HEK293 (cell line): ENCODE measurements around the gene GJC1.

Source experiments
- ELK4 ChIP-seq: IDR thresholded peaks from 2 replicates; pipeline ENCODE4 v1.6.1; 2011; ENCODE audit warnings: mild to moderate bottlenecking, low read depth, low read length, borderline replicate concordance
- HOXD13 ChIP-seq: sonication (generic); formaldehyde crosslinking; IDR thresholded peaks from 2 replicates; pipeline ENCODE4 v1.8.0; 2022; ENCODE audit warnings: missing genetic modification reagents, borderline replicate concordance
- KLF9 ChIP-seq: fragments of 450-650 bp; formaldehyde crosslinking; IDR thresholded peaks from 2 replicates; pipeline ENCODE4 v1.5.1; 2016; ENCODE audit warnings: missing biosample characterization, missing genetic modification characterization, low read depth
- MZF1 ChIP-seq: fragments of 450-650 bp; formaldehyde crosslinking; IDR thresholded peaks from 2 replicates; pipeline ENCODE4 v1.5.1; 2017; ENCODE audit warnings: missing biosample characterization, missing genetic modification characterization, borderline replicate concordance
- PRDM1 ChIP-seq: fragments of 450-650 bp; formaldehyde crosslinking; IDR thresholded peaks from 2 replicates; pipeline ENCODE4; 2016; ENCODE audit warnings: missing biosample characterization, missing genetic modification characterization
- SP7 ChIP-seq: fragments of 450-650 bp; formaldehyde crosslinking; IDR thresholded peaks from 2 replicates; pipeline ENCODE4 v1.5.1; 2016; ENCODE audit warnings: missing biosample characterization, missing genetic modification characterization
- ZBTB10 ChIP-seq: fragments of 450-650 bp; formaldehyde crosslinking; IDR thresholded peaks from 2 replicates; pipeline ENCODE4 v1.5.1; 2016; ENCODE audit warnings: missing biosample characterization, missing genetic modification characterization
- ZBTB49 ChIP-seq: fragments of 450-650 bp; formaldehyde crosslinking; IDR thresholded peaks from 2 replicates; pipeline ENCODE4 v1.5.1; 2016; ENCODE audit warnings: missing biosample characterization, missing genetic modification characterization, low read depth
- ZFHX2 ChIP-seq: fragments of 450-650 bp; formaldehyde crosslinking; conservative IDR thresholded peaks from 2 replicates; pipeline ENCODE4 v1.5.1; 2016; ENCODE audit warnings: missing biosample characterization, missing genetic modification characterization
- ZFP41 ChIP-seq: fragments of 450-650 bp; formaldehyde crosslinking; IDR thresholded peaks from 2 replicates; pipeline ENCODE4 v1.5.1; 2016; ENCODE audit warnings: missing biosample characterization, missing genetic modification characterization, borderline replicate concordance
- ZNF133 ChIP-seq: fragments of 450-650 bp; formaldehyde crosslinking; IDR thresholded peaks from 2 replicates; pipeline ENCODE4 v1.5.1; 2016; ENCODE audit warnings: missing biosample characterization, missing genetic modification characterization
- ZNF140 ChIP-seq: fragments of 450-650 bp; formaldehyde crosslinking; IDR thresholded peaks from 2 replicates; pipeline ENCODE4 v1.5.1; 2016; ENCODE audit warnings: missing biosample characterization, missing genetic modification characterization
- ZNF146 ChIP-seq: fragments of 450-650 bp; formaldehyde crosslinking; IDR thresholded peaks from 2 replicates; pipeline ENCODE4 v1.5.1; 2016; ENCODE audit warnings: missing biosample characterization, missing genetic modification characterization
- ZNF223 ChIP-seq: fragments of 450-650 bp; formaldehyde crosslinking; IDR thresholded peaks from 2 replicates; pipeline ENCODE4 v1.5.1; 2016; ENCODE audit warnings: missing biosample characterization, missing genetic modification characterization
- ZNF280D ChIP-seq: fragments of 450-650 bp; formaldehyde crosslinking; IDR thresholded peaks from 2 replicates; pipeline ENCODE4 v1.5.1; 2016; ENCODE audit warnings: missing biosample characterization, missing genetic modification characterization
- ZNF311 ChIP-seq: fragments of 450-650 bp; formaldehyde crosslinking; IDR thresholded peaks from 2 replicates; pipeline ENCODE4 v1.5.1; 2017; ENCODE audit warnings: missing biosample characterization, missing genetic modification characterization, borderline replicate concordance
- ZNF350 ChIP-seq: fragments of 450-650 bp; formaldehyde crosslinking; IDR thresholded peaks from 2 replicates; pipeline ENCODE4 v1.5.0; 2017; ENCODE audit warnings: missing biosample characterization, mild to moderate bottlenecking, missing genetic modification characterization
- ZNF600 ChIP-seq: fragments of 450-650 bp; formaldehyde crosslinking; IDR thresholded peaks from 2 replicates; pipeline ENCODE4 v1.5.1; 2016; ENCODE audit warnings: missing biosample characterization, missing genetic modification characterization
- ZNF837 ChIP-seq: fragments of 450-650 bp; formaldehyde crosslinking; IDR thresholded peaks from 2 replicates; pipeline ENCODE4 v1.5.1; 2016; ENCODE audit warnings: missing biosample characterization, missing genetic modification characterization
- ZSCAN16 ChIP-seq: fragments of 450-650 bp; formaldehyde crosslinking; IDR thresholded peaks from 2 replicates; pipeline ENCODE4 v1.5.1; 2016; ENCODE audit warnings: missing biosample characterization, missing genetic modification characterization
- TF ChIP-seq, protein P1 (sequence below): fragments of 450-650 bp; formaldehyde crosslinking; IDR thresholded peaks from 2 replicates; pipeline ENCODE4 v1.5.1; 2017; ENCODE audit warnings: missing biosample characterization, missing genetic modification characterization
- TF ChIP-seq, protein P2 (sequence below): fragments of 450-650 bp; formaldehyde crosslinking; conservative IDR thresholded peaks from 2 replicates; pipeline ENCODE4 v1.5.1; 2016; ENCODE audit warnings: low read depth, missing biosample characterization, missing genetic modification characterization
- TF ChIP-seq, protein P3 (sequence below): sonication (generic); formaldehyde crosslinking; IDR thresholded peaks from 2 replicates; pipeline ENCODE4 v1.8.1; 2022; ENCODE audit warnings: mild to moderate bottlenecking, moderate library complexity, missing genetic modification reagents

The GJC1 gene

GRCh38 chr17:44820631-44821212, 9.4 kb downstream of the GJC1 start (continued):
- TF ChIP-seq ZBTB49 (tag by site-specific recombination) (no peak), ZFHX2 (tag by site-specific recombination) (no peak), ZNF140 (tag by site-specific recombination) (no peak), KLF9 (peak; percentile 42; the same call in 1 of the 2 replicates), HOXD13 (no peak), ZNF311 (no peak), ZNF350 (tag by site-specific recombination) (no peak), ZNF600 (tag by site-specific recombination) (no peak), MZF1 (no peak; the same call in 1 of the 2 replicates), ZNF133 (tag by site-specific recombination) (no peak), ZNF280D (tag by site-specific recombination) (no peak), ZFP41 (no peak), SP7 (peak; percentile 100), ZSCAN16 (no peak), ZNF146 (tag by site-specific recombination) (0 out of 2 replicates have a peak, but pooled peaks have one; percentile 27), PRDM1 (tag by site-specific recombination) (peak; percentile 75), ZNF837 (tag by site-specific recombination) (no peak), ELK4 (no peak), ZBTB10 (tag by site-specific recombination) (no peak), ZNF223 (tag by site-specific recombination) (no peak)
- TF ChIP-seq, protein P1, sequence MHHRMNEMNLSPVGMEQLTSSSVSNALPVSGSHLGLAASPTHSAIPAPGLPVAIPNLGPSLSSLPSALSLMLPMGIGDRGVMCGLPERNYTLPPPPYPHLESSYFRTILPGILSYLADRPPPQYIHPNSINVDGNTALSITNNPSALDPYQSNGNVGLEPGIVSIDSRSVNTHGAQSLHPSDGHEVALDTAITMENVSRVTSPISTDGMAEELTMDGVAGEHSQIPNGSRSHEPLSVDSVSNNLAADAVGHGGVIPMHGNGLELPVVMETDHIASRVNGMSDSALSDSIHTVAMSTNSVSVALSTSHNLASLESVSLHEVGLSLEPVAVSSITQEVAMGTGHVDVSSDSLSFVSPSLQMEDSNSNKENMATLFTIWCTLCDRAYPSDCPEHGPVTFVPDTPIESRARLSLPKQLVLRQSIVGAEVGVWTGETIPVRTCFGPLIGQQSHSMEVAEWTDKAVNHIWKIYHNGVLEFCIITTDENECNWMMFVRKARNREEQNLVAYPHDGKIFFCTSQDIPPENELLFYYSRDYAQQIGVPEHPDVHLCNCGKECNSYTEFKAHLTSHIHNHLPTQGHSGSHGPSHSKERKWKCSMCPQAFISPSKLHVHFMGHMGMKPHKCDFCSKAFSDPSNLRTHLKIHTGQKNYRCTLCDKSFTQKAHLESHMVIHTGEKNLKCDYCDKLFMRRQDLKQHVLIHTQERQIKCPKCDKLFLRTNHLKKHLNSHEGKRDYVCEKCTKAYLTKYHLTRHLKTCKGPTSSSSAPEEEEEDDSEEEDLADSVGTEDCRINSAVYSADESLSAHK (tag by site-specific recombination), result peak; percentile 92
- TF ChIP-seq, protein P2, sequence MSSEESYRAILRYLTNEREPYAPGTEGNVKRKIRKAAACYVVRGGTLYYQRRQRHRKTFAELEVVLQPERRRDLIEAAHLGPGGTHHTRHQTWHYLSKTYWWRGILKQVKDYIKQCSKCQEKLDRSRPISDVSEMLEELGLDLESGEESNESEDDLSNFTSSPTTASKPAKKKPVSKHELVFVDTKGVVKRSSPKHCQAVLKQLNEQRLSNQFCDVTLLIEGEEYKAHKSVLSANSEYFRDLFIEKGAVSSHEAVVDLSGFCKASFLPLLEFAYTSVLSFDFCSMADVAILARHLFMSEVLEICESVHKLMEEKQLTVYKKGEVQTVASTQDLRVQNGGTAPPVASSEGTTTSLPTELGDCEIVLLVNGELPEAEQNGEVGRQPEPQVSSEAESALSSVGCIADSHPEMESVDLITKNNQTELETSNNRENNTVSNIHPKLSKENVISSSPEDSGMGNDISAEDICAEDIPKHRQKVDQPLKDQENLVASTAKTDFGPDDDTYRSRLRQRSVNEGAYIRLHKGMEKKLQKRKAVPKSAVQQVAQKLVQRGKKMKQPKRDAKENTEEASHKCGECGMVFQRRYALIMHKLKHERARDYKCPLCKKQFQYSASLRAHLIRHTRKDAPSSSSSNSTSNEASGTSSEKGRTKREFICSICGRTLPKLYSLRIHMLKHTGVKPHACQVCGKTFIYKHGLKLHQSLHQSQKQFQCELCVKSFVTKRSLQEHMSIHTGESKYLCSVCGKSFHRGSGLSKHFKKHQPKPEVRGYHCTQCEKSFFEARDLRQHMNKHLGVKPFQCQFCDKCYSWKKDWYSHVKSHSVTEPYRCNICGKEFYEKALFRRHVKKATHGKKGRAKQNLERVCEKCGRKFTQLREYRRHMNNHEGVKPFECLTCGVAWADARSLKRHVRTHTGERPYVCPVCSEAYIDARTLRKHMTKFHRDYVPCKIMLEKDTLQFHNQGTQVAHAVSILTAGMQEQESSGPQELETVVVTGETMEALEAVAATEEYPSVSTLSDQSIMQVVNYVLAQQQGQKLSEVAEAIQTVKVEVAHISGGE (tag by site-specific recombination), result no peak
- TF ChIP-seq, protein P3, sequence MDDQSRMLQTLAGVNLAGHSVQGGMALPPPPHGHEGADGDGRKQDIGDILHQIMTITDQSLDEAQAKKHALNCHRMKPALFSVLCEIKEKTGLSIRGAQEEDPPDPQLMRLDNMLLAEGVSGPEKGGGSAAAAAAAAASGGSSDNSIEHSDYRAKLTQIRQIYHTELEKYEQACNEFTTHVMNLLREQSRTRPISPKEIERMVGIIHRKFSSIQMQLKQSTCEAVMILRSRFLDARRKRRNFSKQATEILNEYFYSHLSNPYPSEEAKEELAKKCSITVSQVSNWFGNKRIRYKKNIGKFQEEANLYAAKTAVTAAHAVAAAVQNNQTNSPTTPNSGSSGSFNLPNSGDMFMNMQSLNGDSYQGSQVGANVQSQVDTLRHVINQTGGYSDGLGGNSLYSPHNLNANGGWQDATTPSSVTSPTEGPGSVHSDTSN (CRISPR knock-in tag), result no peak
